Stimulated activated CD4-positive, alpha-beta T cell treated with anti-CD3 and anti-CD28 coated beads, Interleukin-12 subunit alpha, Interleukin-12 subunit beta, amount 100 ng/mL, for 24 hours (primary cell): ENCODE data around the gene SLC8A2.
A peak's percentile ranks its signal among the peaks of the same experiment; 100 is the strongest.

Experiments used
- DNase-seq, 2 experiments: peaks; one replicate each; pipeline ENCODE4 v3.0.0-alpha.2; 2020; ENCODE audit warnings: low read depth in 2 of 2

SLC8A2 gene, protein sequence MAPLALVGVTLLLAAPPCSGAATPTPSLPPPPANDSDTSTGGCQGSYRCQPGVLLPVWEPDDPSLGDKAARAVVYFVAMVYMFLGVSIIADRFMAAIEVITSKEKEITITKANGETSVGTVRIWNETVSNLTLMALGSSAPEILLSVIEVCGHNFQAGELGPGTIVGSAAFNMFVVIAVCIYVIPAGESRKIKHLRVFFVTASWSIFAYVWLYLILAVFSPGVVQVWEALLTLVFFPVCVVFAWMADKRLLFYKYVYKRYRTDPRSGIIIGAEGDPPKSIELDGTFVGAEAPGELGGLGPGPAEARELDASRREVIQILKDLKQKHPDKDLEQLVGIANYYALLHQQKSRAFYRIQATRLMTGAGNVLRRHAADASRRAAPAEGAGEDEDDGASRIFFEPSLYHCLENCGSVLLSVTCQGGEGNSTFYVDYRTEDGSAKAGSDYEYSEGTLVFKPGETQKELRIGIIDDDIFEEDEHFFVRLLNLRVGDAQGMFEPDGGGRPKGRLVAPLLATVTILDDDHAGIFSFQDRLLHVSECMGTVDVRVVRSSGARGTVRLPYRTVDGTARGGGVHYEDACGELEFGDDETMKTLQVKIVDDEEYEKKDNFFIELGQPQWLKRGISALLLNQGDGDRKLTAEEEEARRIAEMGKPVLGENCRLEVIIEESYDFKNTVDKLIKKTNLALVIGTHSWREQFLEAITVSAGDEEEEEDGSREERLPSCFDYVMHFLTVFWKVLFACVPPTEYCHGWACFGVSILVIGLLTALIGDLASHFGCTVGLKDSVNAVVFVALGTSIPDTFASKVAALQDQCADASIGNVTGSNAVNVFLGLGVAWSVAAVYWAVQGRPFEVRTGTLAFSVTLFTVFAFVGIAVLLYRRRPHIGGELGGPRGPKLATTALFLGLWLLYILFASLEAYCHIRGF

DNA sequence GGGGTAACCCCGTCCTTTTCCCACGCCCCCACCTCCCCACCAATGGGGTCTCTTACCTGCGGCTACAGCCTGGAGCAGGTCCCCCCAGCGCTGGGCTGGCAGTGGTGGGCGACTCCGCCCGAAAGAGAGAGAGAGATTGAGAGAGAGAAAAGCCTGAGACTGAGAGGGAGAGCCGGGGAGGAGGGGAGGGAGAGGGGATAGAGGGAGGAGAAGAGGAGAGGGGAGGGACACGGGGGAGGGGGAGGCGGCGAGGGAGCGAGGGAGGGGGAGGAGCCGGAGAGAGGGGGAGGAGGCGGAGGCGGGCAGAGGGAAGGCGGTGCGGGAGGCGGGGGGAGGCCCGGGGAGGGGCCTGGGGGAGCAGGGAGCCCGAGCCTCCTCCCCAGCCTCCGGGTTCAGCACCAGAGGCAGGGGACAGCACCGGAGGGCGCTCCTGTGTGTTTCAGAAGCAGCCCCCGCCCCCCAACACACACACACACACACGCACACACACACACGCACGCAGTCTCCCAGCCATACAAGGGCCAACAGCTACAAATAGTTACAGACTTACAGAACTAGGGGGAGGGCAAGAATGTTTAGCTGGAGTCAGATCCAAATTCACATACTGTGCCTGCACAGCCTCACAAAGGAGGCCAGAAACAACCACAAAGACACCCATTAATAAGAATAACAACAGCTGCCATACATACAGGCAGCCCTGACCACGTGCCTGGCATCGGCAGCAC, at the start of gene SLC8A2:
TSS of gene SLC8A2 (minus strand) at position 161 of the 725 bp plus-strand sequence. CDS start 5,490 bp downstream, outside the sequence.
- DNase-seq: peak in 1 of 2 experiments; percentile 35

DNA sequence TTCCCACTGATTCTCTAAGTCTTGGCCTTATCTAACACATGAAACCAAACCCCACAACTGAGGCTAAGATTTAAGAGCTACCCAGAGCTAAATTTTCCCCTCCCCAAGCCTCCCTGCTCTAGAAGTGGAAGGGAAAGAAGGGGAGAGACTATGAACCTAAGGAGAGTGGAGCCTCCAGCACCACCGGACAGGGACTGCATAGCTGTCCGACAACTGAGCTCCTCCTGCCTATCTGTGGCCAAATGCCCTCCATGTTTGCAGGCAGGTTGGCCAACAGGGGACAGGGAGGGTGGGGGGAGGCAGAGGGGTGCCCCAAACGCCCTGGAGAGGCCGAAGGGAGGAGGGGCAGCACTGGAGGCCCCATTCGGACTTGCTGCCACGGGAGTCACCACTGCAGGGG, 49.1 kb upstream of the SLC8A2 start:
- no peak for DNase-seq

DNA sequence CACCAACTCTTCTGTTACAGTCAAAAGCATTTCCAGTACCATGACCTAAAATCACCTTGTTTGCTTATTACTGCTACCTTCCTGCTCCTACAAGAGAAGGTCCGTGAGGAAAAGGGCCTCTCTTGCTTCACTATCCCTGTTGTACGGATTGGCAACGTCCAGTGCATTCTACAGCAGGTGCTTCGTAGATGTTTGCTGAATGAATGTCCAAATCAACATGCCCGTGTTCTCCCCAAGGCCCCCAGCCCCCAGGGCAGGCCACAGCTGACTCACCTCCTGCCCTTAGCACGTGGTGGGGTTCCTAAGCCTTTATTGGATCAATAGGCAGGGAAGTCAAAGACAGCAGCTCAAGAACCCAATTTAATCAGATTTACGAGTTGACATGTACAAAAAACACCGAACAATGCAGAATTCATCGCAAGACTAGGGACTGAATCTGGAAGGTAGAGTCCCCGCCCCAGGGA, 48.7 kb upstream of the SLC8A2 start:
- DNase-seq: no peak

DNA sequence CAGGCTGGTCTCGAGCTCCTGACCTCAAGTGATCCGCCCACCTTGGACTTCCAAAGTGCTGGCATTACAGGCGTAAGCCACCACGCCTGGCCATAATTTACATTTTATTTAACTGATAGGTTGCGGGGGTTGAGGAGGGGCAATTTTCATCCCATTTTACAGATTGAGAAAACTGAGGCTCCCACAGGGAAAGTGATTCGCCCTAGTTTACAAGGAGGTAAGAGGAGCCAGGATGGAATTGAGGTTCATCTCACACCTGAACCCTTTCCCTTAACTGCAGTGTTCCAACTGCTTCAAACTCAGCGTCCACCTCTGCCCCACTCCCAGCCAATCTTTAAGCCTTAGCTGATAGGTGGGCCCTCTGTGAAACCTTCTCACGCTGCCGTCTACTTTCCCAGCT, 47.2 kb upstream of the SLC8A2 start:
- DNase-seq: no peak

DNA sequence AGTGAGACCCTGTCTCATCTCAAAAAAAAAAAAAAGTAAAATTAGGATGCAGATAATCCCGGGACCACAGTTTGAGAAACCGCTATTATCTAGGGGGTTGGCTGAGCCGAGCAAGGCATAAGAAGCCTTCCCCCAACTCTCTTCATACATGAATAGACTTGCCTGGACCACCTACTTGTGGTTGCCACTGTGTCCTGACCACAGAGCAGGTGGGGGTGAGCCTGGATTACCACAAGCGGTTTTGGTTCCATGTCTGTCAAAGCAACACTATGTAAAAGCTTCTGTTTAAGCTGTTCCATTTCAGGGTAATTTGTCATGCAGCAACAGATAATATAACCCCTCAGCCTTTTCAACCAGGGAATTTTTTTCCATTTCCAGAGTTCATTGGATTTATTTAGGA, 46.4 kb upstream of the SLC8A2 start:
- DNase-seq: peak; percentile 26 to 31

DNA sequence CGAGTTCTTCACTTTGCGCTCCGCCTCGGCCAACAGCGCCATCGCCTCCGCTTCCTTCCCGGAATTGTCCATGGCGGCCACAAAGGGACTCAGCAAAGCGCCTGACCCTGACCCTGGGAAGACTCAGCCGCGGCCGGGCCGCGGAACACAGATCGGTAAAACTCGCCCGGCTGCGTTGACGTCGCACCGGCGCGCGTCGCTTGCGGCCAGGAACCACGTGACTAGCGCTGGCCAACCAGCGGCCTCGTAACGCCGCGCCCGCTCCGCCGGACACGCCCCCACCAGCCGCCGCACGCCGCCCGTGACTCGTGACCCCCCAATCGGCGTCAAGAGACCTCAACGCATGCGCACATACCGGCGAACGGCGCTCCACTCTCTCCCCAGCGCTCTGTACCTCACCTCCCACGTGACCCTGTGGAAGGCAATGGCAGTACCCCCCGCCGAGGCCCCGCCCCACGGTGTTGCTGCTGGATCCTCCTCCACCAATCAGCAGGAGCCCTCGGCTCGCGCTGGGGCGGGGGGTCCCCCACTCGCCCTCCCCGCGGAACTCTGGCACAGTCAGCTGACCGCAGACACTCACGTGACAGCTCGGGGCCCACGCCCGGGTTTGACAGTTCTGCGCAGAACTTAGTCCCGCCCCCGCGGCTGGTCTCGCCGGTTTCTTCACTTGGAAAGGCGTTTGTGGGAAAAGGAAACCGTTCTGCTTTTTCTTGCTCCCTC, 43.3 kb upstream of the SLC8A2 start, which contains the start of gene NAPA:
TSS of gene NAPA (minus strand) at position 195 of the 720 bp plus-strand sequence. CDS start at position 72, 123 bp downstream.
- peak; percentile 100 for DNase-seq

DNA sequence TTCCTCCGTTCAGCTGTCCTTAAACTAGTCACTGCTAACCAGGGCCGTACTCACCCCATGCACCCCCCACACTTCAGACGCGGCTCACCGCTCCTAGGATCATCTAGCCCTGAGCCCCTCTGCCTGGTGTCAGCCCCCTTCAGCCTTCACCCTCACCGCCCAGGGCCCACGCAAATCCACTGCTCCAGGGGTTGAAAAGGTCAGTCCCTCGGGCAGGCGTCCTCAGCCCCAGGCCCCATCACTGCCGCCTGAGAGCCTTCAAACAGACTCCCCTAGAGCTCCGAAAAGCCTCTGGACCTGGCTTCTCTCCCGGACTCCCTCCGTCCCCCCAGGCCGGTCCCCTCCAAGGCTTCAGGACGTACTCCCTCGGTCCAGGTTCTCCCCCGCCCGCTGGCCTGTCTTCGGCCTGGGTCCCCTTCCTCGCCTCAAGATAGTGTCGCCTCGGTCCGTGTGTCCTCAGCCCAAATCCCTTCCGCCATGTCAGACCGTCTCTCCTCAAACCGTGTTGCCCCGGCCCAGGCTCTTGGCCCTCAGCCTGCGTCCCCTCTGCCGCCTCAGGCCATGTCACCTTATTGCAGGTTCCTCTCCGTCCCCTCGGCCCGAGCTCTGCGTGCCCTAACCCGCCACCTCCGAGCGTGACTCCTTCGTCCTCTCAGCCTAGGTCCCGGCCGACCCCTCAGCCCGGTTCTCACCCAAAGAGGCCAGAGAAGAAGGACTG, 42.6 kb upstream of the SLC8A2 start:
- no peak for DNase-seq

DNA sequence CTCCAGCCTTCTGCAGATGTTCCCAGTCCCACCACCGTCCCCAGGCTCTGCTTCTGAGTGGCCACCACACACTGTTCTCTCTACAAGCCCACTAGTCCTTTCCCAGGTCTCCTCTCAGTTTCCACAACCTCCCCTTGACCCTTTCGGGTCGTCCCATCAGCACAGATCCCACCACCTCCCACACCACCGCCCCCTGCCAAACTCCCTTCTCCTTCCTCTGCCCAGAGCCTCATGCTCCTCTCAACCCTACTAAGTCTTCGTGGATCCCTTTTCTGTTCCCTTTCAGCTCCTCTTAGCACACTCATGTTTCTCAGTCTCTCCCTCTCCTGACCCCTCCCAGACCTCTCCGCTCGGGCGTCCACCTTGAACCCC, 41.2 kb upstream of the SLC8A2 start:
- DNase-seq: no peak

DNA sequence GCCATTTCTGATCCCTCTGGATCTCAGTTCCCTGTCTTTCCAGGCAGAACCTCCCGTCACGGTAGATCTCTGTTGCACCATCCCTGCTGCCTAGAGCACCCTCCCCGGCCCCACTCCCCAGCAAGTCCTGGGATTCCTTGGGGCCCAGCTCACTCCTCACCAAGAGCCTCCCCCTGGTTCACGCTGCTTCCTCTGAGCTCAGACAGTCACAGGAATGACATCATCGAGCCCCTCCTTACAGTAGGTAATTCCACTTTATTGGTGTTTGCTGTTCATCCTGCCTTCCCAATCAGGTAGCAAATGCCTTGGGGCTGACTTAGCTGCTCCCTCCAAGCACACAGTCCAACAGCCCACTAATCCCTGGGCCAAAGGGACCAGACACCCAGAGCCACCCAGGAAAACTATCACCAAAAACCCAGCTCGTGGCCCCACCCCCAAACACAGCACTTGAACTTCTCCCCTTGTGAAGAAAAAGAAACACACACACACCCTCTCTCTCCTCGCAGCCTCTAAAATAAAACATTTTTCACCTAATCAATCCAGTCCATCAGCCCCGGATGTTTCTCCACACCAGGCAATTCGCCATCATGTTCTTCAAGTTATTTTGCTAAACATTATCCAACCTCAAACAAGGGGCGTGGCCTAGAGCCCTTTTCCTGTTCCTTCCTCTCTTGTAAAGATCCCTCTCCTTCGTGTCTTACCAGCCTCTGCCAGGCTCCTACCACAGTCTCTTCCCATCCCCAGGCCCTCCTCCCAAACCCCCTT, 40.7 kb upstream of the SLC8A2 start:
- no peak for DNase-seq

DNA sequence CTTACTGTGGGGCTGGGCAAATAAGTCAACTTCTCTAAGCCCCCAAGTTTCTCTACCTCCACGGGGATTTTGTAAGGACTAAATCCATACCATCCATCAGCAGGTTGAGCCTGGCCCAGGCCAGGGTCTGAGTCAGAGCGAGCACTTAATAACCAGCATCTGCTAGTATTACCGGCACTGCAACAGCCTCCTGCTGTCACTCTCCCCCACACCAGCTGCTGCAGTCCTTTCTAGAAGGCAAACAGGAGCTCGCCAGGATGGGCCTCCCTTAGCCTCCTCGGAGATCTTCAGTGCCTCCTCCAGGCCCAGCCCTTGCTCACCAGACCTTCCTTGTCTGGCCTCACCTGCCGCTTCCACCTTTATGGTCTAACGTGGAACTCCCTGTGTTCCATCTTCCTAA, 40.0 kb upstream of the SLC8A2 start:
- no peak for DNase-seq

DNA sequence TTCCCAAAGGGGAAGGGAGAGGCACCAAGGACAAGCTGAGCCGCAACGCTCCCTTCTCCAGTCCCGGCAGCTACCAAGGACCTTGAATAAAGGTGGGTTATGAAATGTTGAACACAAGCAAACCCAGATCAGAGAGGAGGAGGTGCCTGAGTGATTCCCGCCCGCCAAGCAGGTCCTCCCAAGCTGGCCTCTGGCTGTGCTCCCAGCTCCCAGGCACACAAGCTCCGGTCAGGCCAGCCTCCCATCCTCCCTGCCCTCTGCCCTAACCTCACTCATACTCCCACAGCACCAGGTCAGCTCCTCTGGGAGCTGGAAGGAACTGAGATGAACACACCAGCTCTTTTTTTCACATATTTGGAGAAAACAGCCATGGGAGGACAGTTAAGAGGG, 39.4 kb upstream of the SLC8A2 start:
- DNase-seq: no peak

DNA sequence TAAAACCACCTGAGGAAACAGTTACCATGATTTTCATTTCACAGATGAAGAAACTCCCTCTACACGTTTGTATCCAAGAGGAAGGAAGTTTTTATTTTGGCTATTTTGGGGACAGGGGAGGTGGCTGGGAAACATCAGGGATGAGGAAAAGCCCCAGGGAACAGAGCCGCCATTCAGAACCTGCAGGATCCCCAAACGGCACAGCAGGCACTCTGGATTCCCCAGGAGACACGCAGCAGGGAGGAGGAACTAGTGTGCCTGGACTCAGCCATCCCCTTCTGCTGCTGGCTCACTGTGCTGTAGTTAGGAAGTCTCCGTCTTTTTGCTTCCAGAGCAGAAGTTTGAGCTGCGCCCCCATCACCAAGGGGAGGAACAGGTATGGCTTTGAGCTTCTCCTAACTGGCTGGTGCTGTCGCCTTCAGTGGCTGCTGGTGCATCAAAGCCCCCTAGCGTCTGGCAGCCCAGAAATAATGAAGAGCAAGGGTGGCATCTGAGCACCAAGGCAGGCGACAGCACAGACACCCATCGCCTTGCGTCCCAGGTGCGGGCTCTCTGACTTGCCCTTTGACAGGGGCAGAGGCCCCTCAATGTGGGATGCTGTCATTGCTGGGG, 38.9 kb upstream of the SLC8A2 start:
- DNase-seq: no peak

DNA sequence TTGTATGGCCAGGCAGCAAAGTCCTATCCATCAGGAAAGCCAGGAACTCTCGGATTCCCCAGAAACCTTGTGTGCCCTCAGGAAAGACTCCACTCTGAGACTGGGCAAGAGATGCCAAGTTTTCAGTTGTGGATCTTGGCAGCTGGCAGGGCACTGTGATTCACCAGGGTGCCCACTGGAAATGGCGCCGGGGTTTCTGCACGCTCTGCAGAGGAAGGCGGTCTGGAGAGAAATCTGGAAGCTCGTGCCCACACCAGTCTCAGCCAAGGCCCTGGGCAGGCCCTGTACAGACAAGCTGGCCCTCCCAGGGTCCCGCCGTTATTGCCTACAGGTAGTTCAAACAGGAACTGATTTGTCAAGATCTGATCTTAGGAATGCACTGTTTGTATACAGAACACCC, 38.3 kb upstream of the SLC8A2 start:
- no peak for DNase-seq

DNA sequence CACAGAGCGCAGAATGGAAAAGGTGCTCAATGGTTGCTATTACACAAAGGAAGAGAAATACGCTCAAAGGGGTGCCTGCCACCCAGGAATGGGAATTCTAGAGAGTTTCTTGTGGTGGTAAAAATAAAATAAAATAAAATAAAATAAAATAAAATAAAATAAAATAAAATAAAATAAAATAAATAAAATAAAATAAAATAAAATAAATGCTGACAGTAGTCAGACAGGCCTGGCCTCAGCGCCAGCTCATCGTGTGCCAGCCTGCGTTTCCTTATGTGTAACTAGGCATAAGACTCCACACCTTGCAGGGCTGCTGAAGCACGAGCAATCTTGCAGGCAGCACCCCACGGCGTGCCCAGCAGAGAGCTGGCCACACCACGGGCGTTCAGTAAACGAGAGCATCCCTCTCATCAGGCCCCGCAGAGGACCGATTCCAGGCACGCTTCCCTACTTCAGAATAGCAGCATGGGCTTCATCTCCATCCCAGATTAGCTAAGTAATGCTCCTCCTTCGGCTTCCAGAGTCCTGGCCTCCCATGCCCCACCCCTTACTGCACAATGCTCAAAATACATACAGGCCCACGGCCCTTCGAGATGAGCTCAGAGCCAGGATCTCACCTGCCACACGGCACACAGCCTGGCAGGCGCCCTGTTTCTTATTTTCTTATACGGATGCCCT, 37.6 kb upstream of the SLC8A2 start:
- no peak for DNase-seq

DNA sequence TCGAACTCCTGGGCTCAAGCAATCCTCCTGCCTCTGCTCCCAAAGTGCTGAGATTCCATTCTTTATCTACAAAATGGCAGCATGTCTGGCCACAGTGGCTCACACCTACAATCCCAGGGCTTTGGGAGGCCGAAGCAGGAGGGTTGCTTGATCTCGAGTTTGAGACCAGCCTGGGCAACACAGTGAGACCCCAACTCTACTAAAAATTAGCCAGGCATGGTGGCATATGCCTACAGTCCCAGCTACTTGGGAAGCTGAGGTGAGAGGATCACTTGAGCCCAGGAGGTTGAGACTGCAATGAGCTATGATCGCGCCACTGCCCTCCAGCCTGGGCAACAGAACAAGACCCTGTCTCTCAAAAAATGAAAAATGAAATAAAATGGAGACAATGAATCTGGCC, 37.0 kb upstream of the SLC8A2 start:
- no peak for DNase-seq

DNA sequence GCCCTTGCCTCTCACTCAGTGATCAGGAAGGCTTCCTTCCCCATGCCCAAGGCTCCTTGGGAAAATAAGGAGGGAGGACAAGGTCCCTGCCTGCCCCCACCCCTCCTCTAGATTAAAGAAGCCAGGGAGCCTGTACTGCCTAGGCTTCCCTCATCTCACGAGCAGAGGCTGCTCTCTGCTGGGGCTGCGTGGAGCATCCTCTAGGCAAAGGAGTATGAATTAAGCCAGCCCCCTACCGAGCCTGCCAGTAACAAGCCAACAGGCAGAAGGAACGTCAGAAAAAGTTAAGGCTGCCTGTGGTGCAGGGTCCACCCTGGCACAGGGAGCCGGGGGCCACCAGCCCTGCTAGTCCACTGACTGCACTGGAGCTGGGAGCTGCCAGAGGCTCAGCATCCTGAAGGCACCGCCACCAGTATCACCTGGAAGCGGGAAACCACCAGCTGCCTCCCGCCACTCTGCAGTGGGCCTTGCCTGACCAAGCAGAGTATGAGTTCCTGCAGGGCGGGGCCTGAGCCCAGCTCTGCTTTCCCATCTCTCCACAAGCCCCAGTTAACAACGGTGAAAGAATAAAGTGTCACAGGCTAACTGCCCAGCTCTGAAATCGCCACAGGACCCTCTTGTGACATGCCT, 36.3 kb upstream of the SLC8A2 start:
- no peak for DNase-seq

DNA sequence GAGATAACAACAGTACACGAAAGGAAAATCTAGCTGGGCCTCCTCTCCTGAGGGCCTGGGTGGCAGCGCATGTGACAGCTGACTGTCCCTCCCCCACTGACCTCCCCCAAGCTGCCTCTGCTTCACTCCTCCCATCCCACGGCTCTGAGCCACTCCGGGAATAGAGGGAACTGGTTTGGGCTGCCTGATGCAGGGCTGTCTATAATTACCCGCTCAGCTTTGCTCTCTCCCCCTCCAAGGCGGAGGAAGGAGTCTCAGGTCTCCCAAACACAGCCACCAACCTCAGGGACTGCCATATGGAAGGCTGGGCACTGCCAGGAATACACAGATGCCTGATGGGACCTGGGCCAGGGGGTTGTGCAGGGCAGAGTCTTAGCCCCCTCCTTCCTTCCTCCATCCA, 35.3 kb upstream of the SLC8A2 start:
- DNase-seq: no peak

DNA sequence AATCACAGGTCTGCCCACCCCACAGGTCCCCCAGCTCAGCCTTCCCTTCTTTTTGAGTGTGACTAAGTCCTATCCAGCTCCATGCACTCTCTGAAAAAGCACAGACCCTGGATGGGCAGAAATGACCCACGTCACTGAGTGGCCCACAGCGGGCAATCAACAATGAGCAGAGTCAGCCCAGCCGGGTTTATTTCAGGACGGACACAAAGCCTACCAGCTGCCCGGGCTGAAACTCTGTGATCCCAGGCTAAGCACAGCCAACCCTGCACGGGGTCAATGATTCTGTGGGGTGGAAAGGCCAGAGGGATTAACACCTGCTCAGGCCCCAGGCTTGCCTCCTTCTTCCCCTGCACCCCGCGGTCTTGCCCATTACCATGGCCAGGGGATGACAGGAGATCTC, 34.8 kb upstream of the SLC8A2 start:
- no peak for DNase-seq
